Mesenchymal stem cell (in vitro differentiated cells and primary cell): ENCODE results near the gene SERPINB8.
"Not testable (repeated sequence)": the region's sequence is repeated elsewhere in the genome, so short reads cannot be mapped to it uniquely, and the experiment has no call there.

Experiments used
- DNase-seq: peaks from one replicate; pipeline ENCODE4 v3.0.0-alpha.2; 2013
- H2AFZ ChIP-seq: one replicate; pipeline ENCODE4 v1.6.1; 2013; ENCODE audit warnings: low read depth, mild to moderate bottlenecking, control low read depth, inconsistent platforms, low read length, moderate library complexity
- H2AK5ac ChIP-seq: 2 replicates; pipeline ENCODE4 v1.6.1; 2013; ENCODE audit warnings: low read length, moderate library complexity, mild to moderate bottlenecking, inconsistent platforms; ENCODE audit not compliant: severe bottlenecking
- H2BK120ac ChIP-seq: one replicate; pipeline ENCODE4 v1.6.1; 2013; ENCODE audit warnings: low read depth, mild to moderate bottlenecking, inconsistent platforms, low read length, moderate library complexity
- H2BK12ac ChIP-seq, 2 experiments: one replicate each; pipeline ENCODE4 v1.6.1; 2013; ENCODE audit warnings: inconsistent platforms in 2 of 2, low read length in 2 of 2, mild to moderate bottlenecking in 2 of 2, moderate library complexity in 2 of 2, control low read depth in 1 of 2
- H2BK15ac ChIP-seq: one replicate; pipeline ENCODE4 v1.6.1; 2013; ENCODE audit warnings: mild to moderate bottlenecking, low read depth, inconsistent platforms; ENCODE audit not compliant: poor library complexity, severe bottlenecking
- H2BK5ac ChIP-seq: 2 replicates; pipeline ENCODE4 v1.6.1; 2013; ENCODE audit warnings: low read depth, mild to moderate bottlenecking, low read length, control low read depth, inconsistent platforms; ENCODE audit not compliant: poor library complexity, severe bottlenecking
- H3K14ac ChIP-seq, 2 experiments: one replicate each; pipeline ENCODE4 v1.6.1; 2013; ENCODE audit warnings: inconsistent platforms in 2 of 2, low read length in 2 of 2, control low read depth in 1 of 2, mild to moderate bottlenecking in 1 of 2, moderate library complexity in 1 of 2
- H3K18ac ChIP-seq, 2 experiments: one replicate each; pipeline ENCODE4 v1.6.1; 2013; ENCODE audit warnings: inconsistent platforms in 2 of 2, low read length in 2 of 2, control low read depth in 1 of 2, low read depth in 1 of 2, mild to moderate bottlenecking in 1 of 2
- H3K23ac ChIP-seq, 2 experiments: one replicate each; pipeline ENCODE4 v1.6.1; 2013; ENCODE audit warnings: inconsistent platforms in 2 of 2, low read length in 2 of 2, mild to moderate bottlenecking in 2 of 2, moderate library complexity in 2 of 2, control low read depth in 1 of 2
- H3K27ac ChIP-seq: 2 replicates; pipeline ENCODE4 v1.5.1; 2013; ENCODE audit warnings: mild to moderate bottlenecking, moderate library complexity, low read length, control low read depth, inconsistent platforms; ENCODE audit not compliant: poor library complexity, severe bottlenecking
- H3K27me3 ChIP-seq, 2 experiments: 2 replicates each; pipeline versions ENCODE4 v1.6.1 to v1.7.0; 2013; ENCODE audit warnings: low read length in 2 of 2, mild to moderate bottlenecking in 2 of 2, moderate library complexity in 2 of 2, control low read depth in 1 of 2, inconsistent platforms in 1 of 2; ENCODE audit not compliant: control insufficient read depth in 1 of 2, insufficient read depth in 1 of 2
- H3K36me3 ChIP-seq, 2 experiments: 2 replicates each; pipeline versions ENCODE4 v1.6.1 to v1.7.0; 2013; ENCODE audit warnings: low read length in 2 of 2, control low read depth in 1 of 2, inconsistent platforms in 1 of 2, low read depth in 1 of 2, mild to moderate bottlenecking in 1 of 2; ENCODE audit not compliant: insufficient read depth in 2 of 2, control insufficient read depth in 1 of 2
- H3K4ac ChIP-seq, 2 experiments: one replicate each; pipeline ENCODE4 v1.6.1; 2013; ENCODE audit warnings: inconsistent platforms in 2 of 2, low read length in 2 of 2, mild to moderate bottlenecking in 2 of 2, moderate library complexity in 2 of 2, control low read depth in 1 of 2, low read depth in 1 of 2
- H3K4me1 ChIP-seq: 2 replicates; pipeline ENCODE4 v1.6.1; 2013; ENCODE audit warnings: low read depth, low read length, control low read depth; ENCODE audit not compliant: control insufficient read depth, insufficient read depth
- H3K4me2 ChIP-seq: 2 replicates; pipeline ENCODE4 v1.6.1; 2013; ENCODE audit warnings: low read length, mild to moderate bottlenecking, inconsistent platforms; ENCODE audit not compliant: poor library complexity, severe bottlenecking
- H3K4me3 ChIP-seq, 2 experiments: 2 replicates each; pipeline versions ENCODE4 v1.5.1 to v1.7.0; 2013; ENCODE audit warnings: low read length in 2 of 2, mild to moderate bottlenecking in 2 of 2, control low read depth in 1 of 2, low read depth in 1 of 2; ENCODE audit not compliant: insufficient read depth in 1 of 2
- H3K79me1 ChIP-seq: replicated peaks from 2 replicates; pipeline ENCODE4 v1.6.1; 2013; ENCODE audit warnings: mild to moderate bottlenecking, control low read depth, low read length, inconsistent platforms; ENCODE audit not compliant: poor library complexity, severe bottlenecking
- H3K9ac ChIP-seq: 2 replicates; pipeline ENCODE4 v1.7.0; 2013; ENCODE audit warnings: mild to moderate bottlenecking, low read length, moderate library complexity
- H3K9me3 ChIP-seq: 2 replicates; pipeline ENCODE4 v1.7.0; 2013; ENCODE audit warnings: mild to moderate bottlenecking, low read length; ENCODE audit not compliant: control insufficient read depth
- H4K8ac ChIP-seq: one replicate; pipeline ENCODE4 v1.6.1; 2013; ENCODE audit warnings: inconsistent platforms, mild to moderate bottlenecking, low read length, moderate library complexity
- H4K91ac ChIP-seq: one replicate; pipeline ENCODE4 v1.6.1; 2013; ENCODE audit warnings: mild to moderate bottlenecking, low read length, inconsistent platforms
- WGBS: methylation state at CpG from one replicate; pipeline ENCODE4 v1.1.7; 2013; ENCODE audit warnings: mixed read lengths; 5-methylcytosine and 5-hydroxymethylcytosine counted together

SERPINB8 gene

GRCh38 chr18:63929369-63929768, 40.5 kb upstream of the SERPINB8 start:
- not testable (repeated sequence) for H3K27me3 ChIP-seq, H3K4me1 ChIP-seq, H3K23ac ChIP-seq, H3K18ac ChIP-seq, H3K4ac ChIP-seq, H3K14ac ChIP-seq, H2BK12ac ChIP-seq, H3K36me3 ChIP-seq, H2AFZ ChIP-seq, H2BK5ac ChIP-seq, H2BK15ac ChIP-seq, DNase-seq, H2BK120ac ChIP-seq, H3K27ac ChIP-seq, H3K9me3 ChIP-seq, H3K79me1 ChIP-seq, H3K4me3 ChIP-seq, H3K9ac ChIP-seq, H3K4me2 ChIP-seq, H2AK5ac ChIP-seq, H4K91ac ChIP-seq, H4K8ac ChIP-seq

GRCh38 chr18:63930773-63931354, 39.0 kb upstream of the SERPINB8 start:
- H3K4me3 ChIP-seq: no peak overlapping the region
- H2AFZ ChIP-seq: no peak overlapping the region
- WGBS: 94% methylated on average over 3 of the region's 3 CpGs
- no peak overlapping the region for H2BK12ac ChIP-seq
- H4K8ac ChIP-seq: no peak overlapping the region
- H3K27ac ChIP-seq: no peak overlapping the region
- no peak overlapping the region for H2BK120ac ChIP-seq
- H2BK15ac ChIP-seq: no peak overlapping the region
- H3K4me1 ChIP-seq: no peaks in the 10 kb centered on the region
- no peaks in the 10 kb centered on the region for H3K27me3 ChIP-seq
- no peak overlapping the region for H3K18ac ChIP-seq
- H2AK5ac ChIP-seq: no peak overlapping the region
- no peak overlapping the region for H3K14ac ChIP-seq
- H3K79me1 ChIP-seq: no peaks in the 10 kb centered on the region
- peak; percentile 40 for DNase-seq
- H2BK5ac ChIP-seq: no peak overlapping the region
- H4K91ac ChIP-seq: no peak overlapping the region
- no peak overlapping the region for H3K4me2 ChIP-seq
- no peaks in the 10 kb centered on the region for H3K9me3 ChIP-seq
- H3K4ac ChIP-seq: no peak overlapping the region
- no peak overlapping the region for H3K9ac ChIP-seq
- H3K36me3 ChIP-seq: no peaks in the 10 kb centered on the region
- H3K23ac ChIP-seq: no peak overlapping the region

GRCh38 chr18:63936156-63936931, 33.5 kb upstream of the SERPINB8 start:
- H2BK5ac ChIP-seq: no peak overlapping the region
- H4K91ac ChIP-seq: peak overlapping the region; percentile 52
- H4K8ac ChIP-seq: peak overlapping the region; percentile 97
- H3K36me3 ChIP-seq: no peaks in the 10 kb centered on the region
- H3K9ac ChIP-seq: peak overlapping the region; percentile 86
- H3K79me1 ChIP-seq: no peaks in the 10 kb centered on the region
- no peaks in the 10 kb centered on the region for H3K9me3 ChIP-seq
- 5% methylated on average over 44 of the region's 54 CpGs for WGBS
- H3K27me3 ChIP-seq: no peaks in the 10 kb centered on the region
- peak overlapping the region; percentile 66 for H2BK15ac ChIP-seq
- peak overlapping the region; percentile 99 for H3K4me2 ChIP-seq
- H3K14ac ChIP-seq: no peak overlapping the region
- H3K4me3 ChIP-seq: peak overlapping the region; percentile 61 to 91
- no peak overlapping the region for H2AK5ac ChIP-seq
- H2BK12ac ChIP-seq: peak overlapping the region in 1 of 2 experiments; percentile 74
- no peak overlapping the region for H3K27ac ChIP-seq
- no peak overlapping the region for H3K23ac ChIP-seq
- peak overlapping the region; percentile 97 for H2AFZ ChIP-seq
- peak; percentile 82 for DNase-seq
- H2BK120ac ChIP-seq: peak overlapping the region; percentile 39
- H3K18ac ChIP-seq: peak overlapping the region in 1 of 2 experiments; percentile 93
- H3K4me1 ChIP-seq: peaks cover 9% of the 10 kb centered on the region
- no peak overlapping the region for H3K4ac ChIP-seq

- no peak overlapping the region for H2AK5ac ChIP-seq
- H4K8ac ChIP-seq: peak overlapping the region; percentile 74
- WGBS: 51% methylated on average over 19 of the region's 19 CpGs
- H3K14ac ChIP-seq: no peak overlapping the region
- peaks cover 9% of the 10 kb centered on the region for H3K4me1 ChIP-seq
- peak overlapping the region; percentile 86 for H3K9ac ChIP-seq
- H3K27ac ChIP-seq: no peak overlapping the region
- H3K9me3 ChIP-seq: no peaks in the 10 kb centered on the region
- H3K23ac ChIP-seq: peak overlapping the region in 1 of 2 experiments; percentile 15
- H3K27me3 ChIP-seq: no peaks in the 10 kb centered on the region
- peak overlapping the region; percentile 97 for H2AFZ ChIP-seq
- no peak overlapping the region for H2BK15ac ChIP-seq
- peak overlapping the region; percentile 99 for H3K4me2 ChIP-seq
- H3K36me3 ChIP-seq: no peaks in the 10 kb centered on the region
- peak overlapping the region; percentile 39 for H2BK120ac ChIP-seq
- no peak for DNase-seq
- H2BK5ac ChIP-seq: no peak overlapping the region
- no peak overlapping the region for H2BK12ac ChIP-seq
- H3K4ac ChIP-seq: no peak overlapping the region
- H3K4me3 ChIP-seq: peak overlapping the region; percentile 61 to 91
- peak overlapping the region; percentile 41 for H4K91ac ChIP-seq
- no peaks in the 10 kb centered on the region for H3K79me1 ChIP-seq
- H3K18ac ChIP-seq: no peak overlapping the region
These were observed 32.9 kb upstream of the SERPINB8 start for GRCh38 chr18:63936932-63937393.
